HepG2 (cell line): ENCODE measurements around the gene SFXN5. TPM values are rescaled to one million over a fixed set of nuclear protein-coding genes. Genes with fewer than 3 reads are reported as not detected.

Experiments used
- ASH2L ChIP-seq: fragments of 300-600, 200-600 bp; sonication (generic); IDR thresholded peaks from 2 replicates; pipeline ENCODE4 v1.7.0; 2017; ENCODE audit warnings: low read depth, mild to moderate bottlenecking, moderate library complexity, mixed read lengths, low read length; ENCODE audit not compliant: insufficient read length
- IRF2 ChIP-seq: IDR thresholded peaks from 2 replicates; pipeline ENCODE4 v1.6.1; 2018; ENCODE audit warnings: missing genetic modification reagents, missing compliant biosample characterization
- LCORL ChIP-seq, 2 experiments: fragments of 450-650 bp in 1 of 2; sonication (generic) in 1 of 2; formaldehyde crosslinking in 1 of 2; IDR thresholded peaks; 2 replicates each; pipeline versions ENCODE4 v1.5.0 to v1.6.1; 2017 to 2020; ENCODE audit warnings: antibody characterized with exemption in 1 of 2, missing genetic modification reagents in 1 of 2
- MED13 ChIP-seq: sonication (generic); formaldehyde crosslinking; IDR thresholded peaks from 2 replicates; pipeline ENCODE4 v1.5.0; 2020; ENCODE audit warnings: missing genetic modification reagents
- MYC ChIP-seq: sonication (generic); formaldehyde crosslinking; IDR thresholded peaks from 2 replicates; pipeline ENCODE4 v1.9.0; 2021; ENCODE audit warnings: missing genetic modification reagents, borderline replicate concordance
- TAF15 ChIP-seq: fragments of 200-400 bp; formaldehyde crosslinking; IDR thresholded peaks from one replicate; pipeline ENCODE4 v1.6.1; 2018; ENCODE audit warnings: mild to moderate bottlenecking, low read depth, low read length; ENCODE audit not compliant: poor library complexity, severe bottlenecking
- TGIF2 ChIP-seq: IDR thresholded peaks from 2 replicates; pipeline ENCODE4 v1.6.1; 2016; ENCODE audit warnings: control low read depth, missing compliant biosample characterization
- ZFP36L2 ChIP-seq: sonication (generic); formaldehyde crosslinking; IDR thresholded peaks from 2 replicates; pipeline ENCODE4 v1.4.0; 2020; ENCODE audit warnings: missing genetic modification reagents
- ZNF124 ChIP-seq: sonication (generic); formaldehyde crosslinking; IDR thresholded peaks from 2 replicates; pipeline ENCODE4 v1.4.0; 2020; ENCODE audit warnings: missing genetic modification reagents
- ZNF234 ChIP-seq: sonication (generic); formaldehyde crosslinking; conservative IDR thresholded peaks from 2 replicates; pipeline ENCODE4 v1.5.1; 2020; ENCODE audit warnings: mild to moderate bottlenecking, missing genetic modification reagents
- ZNF670 ChIP-seq: sonication (generic); formaldehyde crosslinking; IDR thresholded peaks from 2 replicates; pipeline ENCODE4 v1.8.0; 2022; ENCODE audit warnings: mild to moderate bottlenecking, missing genetic modification reagents, borderline replicate concordance
- ZNF816 ChIP-seq: sonication (generic); formaldehyde crosslinking; IDR thresholded peaks from 2 replicates; pipeline ENCODE4 v1.8.0; 2022; ENCODE audit warnings: missing genetic modification reagents, mild to moderate bottlenecking, borderline replicate concordance
- polyA plus RNA-seq, 8 experiments: library from polyadenylated mRNA; depleted of rRNA in 3 of 8; stranded (reverse) in 7 of 8; unstranded in 1 of 8; fragments of >200 nt; fragmentation: Illumina TruSeq in 4 of 8; extraction: Trizol in 4 of 8; gene quantifications; 2 replicates each; pipeline versions ENCODE4 v1.2.1 to v1.2.3, GENCODE V29; 2011 to 2016; ENCODE audit warnings: low read depth in 4 of 8, missing spikeins in 1 of 8, mixed read lengths in 1 of 8; ENCODE audit not compliant: insufficient read depth in 1 of 8
- total RNA-seq, 5 experiments: library from RNA; depleted of rRNA; stranded (reverse); fragments of >200 nt; fragmentation: Illumina TruSeq; extraction: Trizol; gene quantifications; 2 replicates each; pipeline ENCODE4 v1.2.3, GENCODE V29; 2016; ENCODE audit warnings: low read depth in 1 of 5
- TF ChIP-seq, protein P1 (sequence below): sonication (generic); formaldehyde crosslinking; IDR thresholded peaks from 2 replicates; pipeline ENCODE4 v1.4.0; 2020; ENCODE audit warnings: missing genetic modification reagents

The SFXN5 gene
- total and polyA plus RNA-seq, 2 of the 13 experiments (the other 11 are each of a cell fraction or from before 2014, with no cell fraction given): 34.9 to 37.4 TPM

DNA sequence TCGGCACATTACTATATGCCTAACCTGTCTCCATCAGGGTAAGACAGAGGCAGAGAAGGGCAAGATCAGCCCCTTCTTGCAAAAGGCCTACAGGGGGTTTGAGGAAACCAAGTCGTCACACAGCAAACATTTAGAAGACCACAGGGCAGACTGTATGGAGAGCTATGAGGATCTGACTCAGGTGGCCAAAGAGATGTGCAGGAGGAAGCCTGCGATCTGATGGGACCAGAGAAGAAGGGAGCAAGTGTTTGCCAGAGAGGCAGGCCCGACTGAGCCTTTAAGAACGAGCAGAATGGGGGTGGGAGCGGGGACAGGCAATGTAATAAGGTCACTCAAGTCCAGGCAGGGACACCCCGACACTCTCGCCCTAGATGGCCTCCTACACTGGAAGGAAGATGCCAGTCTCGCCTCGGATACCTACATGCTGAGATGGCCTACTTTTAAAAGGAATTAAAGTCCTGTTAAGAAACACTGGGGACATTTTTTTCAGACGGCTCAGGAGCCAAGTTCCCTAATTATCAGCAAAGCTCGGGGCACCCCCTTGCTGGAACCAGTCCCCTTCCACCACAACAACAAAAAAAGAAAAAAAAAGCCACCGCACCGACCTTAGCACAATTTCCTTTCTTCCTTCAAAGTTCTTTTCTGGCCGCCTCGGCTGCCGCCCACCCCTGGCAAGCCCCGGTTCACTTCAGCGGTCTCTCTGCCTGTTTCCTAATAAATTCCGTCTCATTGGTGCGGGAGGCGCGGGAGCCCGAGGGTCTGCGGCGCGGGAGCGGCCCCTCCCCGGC, 1.5 kb downstream of the SFXN5 start (continued):
- no peak for TF ChIP-seq LCORL (IDR thresholded peaks at IDR 0.05)
- 0 out of 2 replicates have a peak, but pooled peaks have one; percentile 10 for TF ChIP-seq LCORL (CRISPR knock-in tag; IDR thresholded peaks at IDR 0.05)
- TF ChIP-seq IRF2 (CRISPR knock-in tag): no peak
- TF ChIP-seq, protein P1, sequence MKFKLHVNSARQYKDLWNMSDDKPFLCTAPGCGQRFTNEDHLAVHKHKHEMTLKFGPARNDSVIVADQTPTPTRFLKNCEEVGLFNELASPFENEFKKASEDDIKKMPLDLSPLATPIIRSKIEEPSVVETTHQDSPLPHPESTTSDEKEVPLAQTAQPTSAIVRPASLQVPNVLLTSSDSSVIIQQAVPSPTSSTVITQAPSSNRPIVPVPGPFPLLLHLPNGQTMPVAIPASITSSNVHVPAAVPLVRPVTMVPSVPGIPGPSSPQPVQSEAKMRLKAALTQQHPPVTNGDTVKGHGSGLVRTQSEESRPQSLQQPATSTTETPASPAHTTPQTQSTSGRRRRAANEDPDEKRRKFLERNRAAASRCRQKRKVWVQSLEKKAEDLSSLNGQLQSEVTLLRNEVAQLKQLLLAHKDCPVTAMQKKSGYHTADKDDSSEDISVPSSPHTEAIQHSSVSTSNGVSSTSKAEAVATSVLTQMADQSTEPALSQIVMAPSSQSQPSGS (CRISPR knock-in tag): 0 out of 2 replicates have a peak, but pooled peaks have one; percentile 16
- no peak for TF ChIP-seq TGIF2 (CRISPR knock-in tag)
- no peak for TF ChIP-seq ZFP36L2 (CRISPR knock-in tag)
- no peak for TF ChIP-seq ASH2L
- peak; percentile 5; the same call in 1 of the 2 replicates for TF ChIP-seq ZNF670 (CRISPR knock-in tag)
- TF ChIP-seq ZNF124 (CRISPR knock-in tag): no peak
- TF ChIP-seq ZNF234 (CRISPR knock-in tag): no peak
- TF ChIP-seq TAF15: peak; percentile 9
- no peak for TF ChIP-seq MYC (CRISPR knock-in tag)
- TF ChIP-seq MED13: no peak
- TF ChIP-seq ZNF816 (CRISPR knock-in tag): no peak
